Loucy (cell line): Measurements from ENCODE around the gene FOXRED2.

ENCODE experiments used
- H2AFZ ChIP-seq: fragments of 200-600 bp; sonication (generic); 2 replicates; pipeline ENCODE4 v1.6.0; 2016; ENCODE audit warnings: antibody characterized with exemption, mild to moderate bottlenecking, low read length, moderate library complexity
- H3F3A ChIP-seq: fragments of 200-600 bp; 2 replicates; pipeline ENCODE4 v1.6.0; 2016; ENCODE audit warnings: antibody characterized with exemption, low read depth, mild to moderate bottlenecking
- H3K27me3 ChIP-seq: fragments of 200-600 bp; sonication (generic); 2 replicates; pipeline ENCODE4 v1.6.1; 2014; ENCODE audit warnings: low read length, mild to moderate bottlenecking; ENCODE audit not compliant: insufficient read depth, poor library complexity, severe bottlenecking
- H3K36me3 ChIP-seq: fragments of 200-600 bp; sonication (generic); 2 replicates; pipeline ENCODE4 v1.6.1; 2016; ENCODE audit warnings: low read length; ENCODE audit not compliant: insufficient read depth
- H3K4me1 ChIP-seq: fragments of 200-600 bp; sonication (generic); 2 replicates; pipeline ENCODE4 v1.5.1; 2014; ENCODE audit warnings: low read length, mild to moderate bottlenecking; ENCODE audit not compliant: insufficient read depth, poor library complexity, severe bottlenecking
- H3K4me2 ChIP-seq: fragments of 200-600 bp; sonication (generic); 2 replicates; pipeline ENCODE4 v1.6.0; 2014; ENCODE audit warnings: antibody characterized with exemption, low read length, low read depth, mild to moderate bottlenecking; ENCODE audit not compliant: poor library complexity, severe bottlenecking
- H3K4me3 ChIP-seq: fragments of 200-600 bp; sonication (generic); 2 replicates; pipeline ENCODE4 v1.5.1; 2014; ENCODE audit warnings: low read length, mild to moderate bottlenecking, mixed read lengths; ENCODE audit not compliant: poor library complexity, severe bottlenecking
- H3K79me2 ChIP-seq: fragments of 200-600 bp; sonication (generic); 2 replicates; pipeline ENCODE4 v1.6.1; 2014; ENCODE audit warnings: low read length; ENCODE audit not compliant: insufficient read depth
- H3K9ac ChIP-seq: fragments of 200-600 bp; sonication (generic); 2 replicates; pipeline ENCODE4 v1.6.0; 2014; ENCODE audit warnings: mild to moderate bottlenecking, low read depth, low read length, moderate library complexity; ENCODE audit not compliant: poor library complexity, severe bottlenecking
- H3K9me2 ChIP-seq: fragments of 200-600 bp; sonication (generic); replicated peaks from 2 replicates; pipeline ENCODE4 v1.6.1; 2016; ENCODE audit warnings: low read depth, low read length, mixed read lengths
- H3K9me3 ChIP-seq: fragments of 200-600 bp; sonication (generic); 2 replicates; pipeline ENCODE4 v1.6.1; 2014; ENCODE audit warnings: mild to moderate bottlenecking, antibody characterized with exemption, low read length, low read depth; ENCODE audit not compliant: insufficient read depth
- H4K20me1 ChIP-seq: fragments of 200-600 bp; sonication (generic); 2 replicates; pipeline ENCODE4 v1.6.0; 2014; ENCODE audit warnings: antibody characterized with exemption, low read length, mild to moderate bottlenecking; ENCODE audit not compliant: insufficient read depth, poor library complexity, severe bottlenecking
- EZH2phosphoT487 ChIP-seq: fragments of 200-600 bp; IDR thresholded peaks from 2 replicates; pipeline ENCODE4 v1.6.1; 2018; ENCODE audit warnings: antibody characterized with exemption, mild to moderate bottlenecking, moderate library complexity, borderline replicate concordance
- TF ChIP-seq, protein P1 (sequence below): fragments of 200-600 bp; sonication (generic); conservative IDR thresholded peaks from 2 replicates; pipeline ENCODE4 v1.5.1; 2014; ENCODE audit warnings: mild to moderate bottlenecking, antibody characterized with exemption, low read length

FOXRED2 gene

DNA sequence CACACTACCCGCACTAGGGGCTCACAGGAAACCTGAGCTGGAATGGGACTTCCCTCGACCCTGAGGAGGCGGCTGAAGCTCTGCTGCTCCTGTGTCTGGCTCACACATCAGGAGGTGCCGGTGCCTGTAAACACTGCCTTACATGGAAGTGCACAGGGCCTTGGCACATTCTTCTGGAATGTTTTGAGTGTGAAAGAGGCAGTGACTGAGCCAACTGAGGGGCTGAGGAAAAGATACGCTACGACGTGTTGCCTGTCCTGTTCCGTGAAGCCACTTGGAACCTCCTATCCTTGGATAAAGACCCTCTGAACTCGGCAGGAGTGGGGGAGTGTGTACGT lies 35.9 kb downstream of the FOXRED2 start:
- Histone ChIP-seq H3K4me2 (no peak overlapping the region), H4K20me1 (no peaks in the 10 kb centered on the region), H3K4me1 (peaks cover 38% of the 10 kb centered on the region), H3K9me3 (no peaks in the 10 kb centered on the region), H3K27me3 (no peaks in the 10 kb centered on the region), H3K4me3 (no peak overlapping the region), H2AFZ (no peak overlapping the region), H3K36me3 (peaks cover 16% of the 10 kb centered on the region; the same call in 1 of the 2 replicates), H3K9ac (no peak overlapping the region), H3K79me2 (peaks cover 6% of the 10 kb centered on the region), H3F3A (no peaks in the 10 kb centered on the region), H3K9me2 (no peaks in the 10 kb centered on the region)
- TF ChIP-seq, protein P1, sequence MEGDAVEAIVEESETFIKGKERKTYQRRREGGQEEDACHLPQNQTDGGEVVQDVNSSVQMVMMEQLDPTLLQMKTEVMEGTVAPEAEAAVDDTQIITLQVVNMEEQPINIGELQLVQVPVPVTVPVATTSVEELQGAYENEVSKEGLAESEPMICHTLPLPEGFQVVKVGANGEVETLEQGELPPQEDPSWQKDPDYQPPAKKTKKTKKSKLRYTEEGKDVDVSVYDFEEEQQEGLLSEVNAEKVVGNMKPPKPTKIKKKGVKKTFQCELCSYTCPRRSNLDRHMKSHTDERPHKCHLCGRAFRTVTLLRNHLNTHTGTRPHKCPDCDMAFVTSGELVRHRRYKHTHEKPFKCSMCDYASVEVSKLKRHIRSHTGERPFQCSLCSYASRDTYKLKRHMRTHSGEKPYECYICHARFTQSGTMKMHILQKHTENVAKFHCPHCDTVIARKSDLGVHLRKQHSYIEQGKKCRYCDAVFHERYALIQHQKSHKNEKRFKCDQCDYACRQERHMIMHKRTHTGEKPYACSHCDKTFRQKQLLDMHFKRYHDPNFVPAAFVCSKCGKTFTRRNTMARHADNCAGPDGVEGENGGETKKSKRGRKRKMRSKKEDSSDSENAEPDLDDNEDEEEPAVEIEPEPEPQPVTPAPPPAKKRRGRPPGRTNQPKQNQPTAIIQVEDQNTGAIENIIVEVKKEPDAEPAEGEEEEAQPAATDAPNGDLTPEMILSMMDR, result no peak
- TF ChIP-seq EZH2phosphoT487, result no peak

DNA sequence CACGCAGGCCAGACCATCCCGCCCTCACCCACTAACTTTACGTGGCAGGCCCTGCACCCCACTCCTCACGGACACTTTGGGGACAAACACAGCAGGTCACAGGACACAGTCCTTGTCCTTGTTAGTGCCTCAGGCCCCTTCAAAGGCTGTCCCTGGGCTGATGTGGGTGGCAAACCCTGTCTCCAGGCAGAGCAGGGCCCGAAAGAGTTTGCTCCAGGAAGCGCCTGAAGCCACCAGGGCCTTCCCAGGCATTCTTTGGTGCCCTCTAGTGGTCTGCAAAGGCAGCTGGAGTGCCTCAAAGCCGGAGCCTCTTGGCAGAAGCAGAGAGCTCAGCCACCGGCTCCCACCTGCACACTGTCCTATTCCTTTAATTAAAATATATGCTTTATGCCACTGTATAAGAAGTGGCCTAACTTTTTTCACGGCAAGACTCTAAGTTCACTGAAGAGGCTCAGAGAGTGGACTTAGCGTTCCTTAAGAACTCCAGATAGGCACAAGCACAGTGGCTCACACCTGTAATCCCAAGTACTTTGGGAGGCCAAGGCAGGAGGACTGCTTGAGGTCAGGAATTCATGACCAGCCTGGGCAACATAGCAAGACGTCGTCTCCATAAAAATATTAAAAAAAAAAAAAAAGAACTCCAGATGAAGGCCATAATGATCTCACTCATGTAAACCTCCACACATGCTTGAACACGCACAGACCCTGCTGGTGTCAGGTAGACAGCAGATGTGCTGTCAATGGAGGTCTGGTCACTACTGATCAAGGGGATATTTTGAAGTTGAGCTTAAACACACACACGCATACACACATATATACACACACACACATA lies 36.5 kb downstream of the FOXRED2 start:
- no peaks in the 10 kb centered on the region for H3K9me3 ChIP-seq
- H3K4me2 ChIP-seq, result peak overlapping the region; percentile 13
- TF ChIP-seq, protein P1, result peak; percentile 95
- TF ChIP-seq EZH2phosphoT487, result no peak
- H3K4me1 ChIP-seq, result peaks cover 40% of the 10 kb centered on the region
- no peaks in the 10 kb centered on the region for H3K9me2 ChIP-seq
- H3K79me2 ChIP-seq, result peaks cover 6% of the 10 kb centered on the region
- H4K20me1 ChIP-seq, result no peaks in the 10 kb centered on the region
- no peaks in the 10 kb centered on the region for H3K27me3 ChIP-seq
- H3K36me3 ChIP-seq, result peaks cover 10% of the 10 kb centered on the region; the same call in 1 of the 2 replicates
- no peak overlapping the region for H2AFZ ChIP-seq
- H3F3A ChIP-seq, result no peaks in the 10 kb centered on the region
- no peak overlapping the region for H3K4me3 ChIP-seq
- peak overlapping the region; percentile 47 for H3K9ac ChIP-seq

- peak overlapping the region; percentile 47 for H3K9ac ChIP-seq
- no peak for TF ChIP-seq EZH2phosphoT487
- TF ChIP-seq, protein P1, result no peak
- H3K27me3 ChIP-seq, result no peaks in the 10 kb centered on the region
- no peaks in the 10 kb centered on the region for H3F3A ChIP-seq
- no peak overlapping the region for H3K4me3 ChIP-seq
- peaks cover 6% of the 10 kb centered on the region for H3K79me2 ChIP-seq
- H3K9me2 ChIP-seq, result no peaks in the 10 kb centered on the region
- H3K36me3 ChIP-seq, result peaks cover 9% of the 10 kb centered on the region; the same call in 1 of the 2 replicates
- H3K9me3 ChIP-seq, result no peaks in the 10 kb centered on the region
- H2AFZ ChIP-seq, result no peak overlapping the region
- H3K4me1 ChIP-seq, result peaks cover 40% of the 10 kb centered on the region
- no peak overlapping the region for H3K4me2 ChIP-seq
- H4K20me1 ChIP-seq, result no peaks in the 10 kb centered on the region
Measured at GRCh38 chr22:36469094-36469710, 37.6 kb downstream of the FOXRED2 start.
